K562 (cell line): Measurements from ENCODE around the gene GPR3. TPM values are rescaled to one million over a fixed set of nuclear protein-coding genes. Genes with fewer than 3 reads are reported as not detected.

ENCODE experiments used
- ATF2 ChIP-seq: sonication (generic); formaldehyde crosslinking; IDR thresholded peaks from 2 replicates; pipeline ENCODE4 v1.8.1; 2022; ENCODE audit warnings: missing genetic modification reagents
- BCOR ChIP-seq: fragments of 450-650 bp; IDR thresholded peaks from 2 replicates; pipeline ENCODE4 v1.6.1; 2016
- CTCFL ChIP-seq: IDR thresholded peaks from 2 replicates; pipeline ENCODE4 v1.6.1; 2011; ENCODE audit warnings: borderline replicate concordance, low read depth, mild to moderate bottlenecking, moderate library complexity, low read length; ENCODE audit not compliant: insufficient read depth, poor library complexity, severe bottlenecking
- HDAC1 ChIP-seq, 2 experiments: fragments of 450-650 bp; IDR thresholded peaks; 2 replicates each; pipeline ENCODE4 v1.6.1; 2016 to 2017; ENCODE audit warnings: inconsistent platforms in 1 of 2, mild to moderate bottlenecking in 1 of 2, moderate library complexity in 1 of 2
- HDAC8 ChIP-seq: fragments of 450-650 bp; IDR thresholded peaks from 2 replicates; pipeline ENCODE4 v1.6.1; 2016; ENCODE audit warnings: mild to moderate bottlenecking, missing genetic modification characterization, moderate library complexity, missing compliant biosample characterization
- HIVEP1 ChIP-seq: fragments of 250-450 bp; sonication (Bioruptor Pico); IDR thresholded peaks from 2 replicates; pipeline ENCODE4 v1.4.0; 2020; ENCODE audit warnings: mild to moderate bottlenecking
- HMGN3 ChIP-seq: IDR thresholded peaks from 2 replicates; pipeline ENCODE4 v1.6.1; 2011; ENCODE audit warnings: borderline replicate concordance, low read depth, mild to moderate bottlenecking, mixed read lengths, low read length; ENCODE audit not compliant: insufficient read length; ENCODE audit errors: extremely low read depth
- IRF2 ChIP-seq: sonication (generic); formaldehyde crosslinking; IDR thresholded peaks from 2 replicates; pipeline ENCODE4 v1.8.1; 2022; ENCODE audit warnings: mild to moderate bottlenecking, missing genetic modification reagents
- JUND ChIP-seq, 2 experiments: IDR thresholded peaks; 2 replicates in 1 of 2; 3 replicates in 1 of 2; pipeline ENCODE4 v1.6.1; 2011; ENCODE audit warnings: borderline replicate concordance in 2 of 2, low read depth in 2 of 2, low read length in 2 of 2, improper control_type of control experiment in 1 of 2, missing biosample characterization in 1 of 2, missing genetic modification characterization in 1 of 2, missing genetic modification reagents in 1 of 2
- MED1 ChIP-seq: sonication (generic); formaldehyde crosslinking; IDR thresholded peaks from 2 replicates; pipeline ENCODE4 v1.8.1; 2023; ENCODE audit warnings: missing genetic modification reagents, borderline replicate concordance
- MYC ChIP-seq, 2 experiments: fragments of 250-450 bp in 1 of 2; sonication (Bioruptor Pico) in 1 of 2; IDR thresholded peaks; 2 replicates each; pipeline versions ENCODE4 v1.5.1 to v1.6.1; 2012 to 2021; ENCODE audit warnings: low read depth in 2 of 2, borderline replicate concordance in 1 of 2, improper control_type of control experiment in 1 of 2, low read length in 1 of 2, mild to moderate bottlenecking in 1 of 2, moderate library complexity in 1 of 2
- NRF1 ChIP-seq, 2 experiments: fragments of 450-650 bp; IDR thresholded peaks in 1 of 2; conservative IDR thresholded peaks in 1 of 2; 2 replicates each; pipeline ENCODE4 v1.6.1; 2014; ENCODE audit warnings: mild to moderate bottlenecking in 2 of 2
- RAD21 ChIP-seq, 2 experiments: fragments of 250-450 bp in 1 of 2; fragments of 450-650 bp in 1 of 2; sonication (Bioruptor Pico) in 1 of 2; formaldehyde crosslinking in 1 of 2; IDR thresholded peaks in 1 of 2; conservative IDR thresholded peaks in 1 of 2; 2 replicates each; pipeline versions ENCODE4 v1.4.0 to v1.8.0; 2020 to 2022; ENCODE audit warnings: mild to moderate bottlenecking in 2 of 2, moderate library complexity in 1 of 2
- RFX5 ChIP-seq: IDR thresholded peaks from 2 replicates; pipeline ENCODE4 v1.6.1; 2011; ENCODE audit warnings: low read depth, mild to moderate bottlenecking, improper control_type of control experiment, low read length
- SAP30 ChIP-seq: fragments of 200-600 bp; sonication (generic); IDR thresholded peaks from 2 replicates; pipeline ENCODE4 v1.6.1; 2012; ENCODE audit warnings: borderline replicate concordance, low read depth, mild to moderate bottlenecking, moderate library complexity, low read length, control low read depth, inconsistent platforms; ENCODE audit not compliant: insufficient read depth, poor library complexity, severe bottlenecking
- SP1 ChIP-seq: sonication (generic); formaldehyde crosslinking; IDR thresholded peaks from 2 replicates; pipeline ENCODE4 v1.8.1; 2022; ENCODE audit warnings: mild to moderate bottlenecking, missing genetic modification reagents
- ZBTB43 ChIP-seq: sonication (generic); formaldehyde crosslinking; IDR thresholded peaks from 2 replicates; pipeline ENCODE4 v1.8.0; 2023; ENCODE audit warnings: mild to moderate bottlenecking, missing genetic modification reagents
- ZNF143 ChIP-seq: sonication (generic); formaldehyde crosslinking; IDR thresholded peaks from 2 replicates; pipeline ENCODE4 v1.9.0; 2022; ENCODE audit warnings: mild to moderate bottlenecking, missing genetic modification reagents
- ZNF384 ChIP-seq: IDR thresholded peaks from 2 replicates; pipeline ENCODE4 v1.6.1; 2012; ENCODE audit warnings: low read depth, low read length, improper control_type of control experiment
- ZZZ3 ChIP-seq: fragments of 450-650 bp; IDR thresholded peaks from 2 replicates; pipeline ENCODE4 v1.6.1; 2016; ENCODE audit warnings: antibody characterized with exemption, mild to moderate bottlenecking, moderate library complexity
- polyA plus RNA-seq, 8 experiments: library from polyadenylated mRNA; depleted of rRNA in 4 of 8; stranded (reverse) in 5 of 8; unstranded in 3 of 8; fragments of >200 nt; fragmentation: Nextera tagmentation in 2 of 8; fragmentation: Illumina TruSeq in 1 of 8; extraction: Ambion mirVana in 2 of 8; extraction: Trizol in 1 of 8; gene quantifications; 2 replicates each; pipeline versions ENCODE4 v1.2.1 to v1.2.3, GENCODE V29; 2011 to 2014; ENCODE audit warnings: inconsistent platforms in 1 of 8, missing spikeins in 1 of 8
- total RNA-seq, 7 experiments: library from RNA; depleted of rRNA in 6 of 7; stranded (reverse); fragments of >200 nt in 6 of 7; fragmentation: Illumina TruSeq in 2 of 7; extraction: Trizol in 2 of 7; gene quantifications; 2 replicates each; pipeline versions ENCODE4 v1.2.1 to v1.2.3, GENCODE V29; 2011 to 2021; ENCODE audit warnings: low replicate concordance in 1 of 7

GPR3 gene
- total and polyA plus RNA-seq, 9 of the 15 experiments (the other 6 are each of a cell fraction or from before 2014, with no cell fraction given) = 0.24 to 11.5 (median 3.7) TPM

- TF ChIP-seq CTCFL = peak; percentile 90
- peak; percentile 51; the same call in 1 of the 2 replicates for TF ChIP-seq HDAC8 (tag)
- TF ChIP-seq RAD21 (CRISPR knock-in tag; conservative IDR thresholded peaks at IDR 0.05 in 1 of 2, IDR thresholded peaks at IDR 0.05 in 1 of 2) = peak; percentile 61 to 84
- TF ChIP-seq SAP30 = no peak
- no peak for TF ChIP-seq HIVEP1 (CRISPR knock-in tag)
- TF ChIP-seq HMGN3 = peak; percentile 33
- TF ChIP-seq HDAC1 (IDR thresholded peaks at IDR 0.05) = 0 out of 4 replicates have a peak, but pooled peaks of 1 of the 2 experiments have one; percentile 15
- no peak for TF ChIP-seq MED1 (CRISPR knock-in tag)
- 0 out of 2 replicates have a peak, but pooled peaks have one; percentile 28 for TF ChIP-seq RFX5
- no peak for TF ChIP-seq ZBTB43 (CRISPR knock-in tag)
- no peak for TF ChIP-seq ZZZ3
- no peak; the same call in 1 of the 2 replicates for TF ChIP-seq ZNF384
- no peak for TF ChIP-seq ZNF143 (CRISPR knock-in tag)
- no peak for TF ChIP-seq BCOR
- peak; percentile 37 to 46 for TF ChIP-seq NRF1 (conservative IDR thresholded peaks at IDR 0.05 in 1 of 2, IDR thresholded peaks at IDR 0.05 in 1 of 2)
- TF ChIP-seq JUND (IDR thresholded peaks at IDR 0.05; ENCODE audit: borderline replicate concordance, low read depth, low read length) = peak; percentile 37; the same call in 1 of the 2 replicates
- no peak; the same call in 2 of the 3 replicates for TF ChIP-seq JUND (tag; IDR thresholded peaks at IDR 0.05; ENCODE audit: borderline replicate concordance, low read depth, low read length)
- TF ChIP-seq MYC (IDR thresholded peaks at IDR 0.05; ENCODE audit: low read depth, low read length) = peak; percentile 67
- TF ChIP-seq MYC (CRISPR knock-in tag; IDR thresholded peaks at IDR 0.05; ENCODE audit: borderline replicate concordance, low read depth) = no peak
- peak; percentile 95 for TF ChIP-seq SP1 (CRISPR knock-in tag)
- TF ChIP-seq IRF2 = peak; percentile 25; the same call in 1 of the 2 replicates
- TF ChIP-seq ATF2 (CRISPR knock-in tag) = 0 out of 2 replicates have a peak, but pooled peaks have one; percentile 52
Observed at GRCh38 chr1:27357281-27358037, 35.0 kb upstream of the GPR3 start (continued).
